H1 (cell line): ENCODE data around the gene RMND1. TPM values are rescaled to one million over a fixed set of nuclear protein-coding genes. Genes with fewer than 3 reads are reported as not detected.

Experiments
- CTCF ChIA-PET: fragments of 300-600 bp; sonication (Branson Sonifier 250); formaldehyde crosslinking; loops from one replicate; lab custom pipeline; 2021; ENCODE audit not compliant: partially characterized antibody; lab: Charles Lee
- POLR2A ChIA-PET: fragments of 300-600 bp; sonication (Branson Sonifier 250); formaldehyde crosslinking; loops from one replicate; lab custom pipeline; 2021; ENCODE audit warnings: inconsistent platforms; ENCODE audit not compliant: partially characterized antibody; lab: Charles Lee
- DNase-seq, 2 experiments: peaks; one replicate each; pipeline versions ENCODE4 v3.0.0 to v3.0.0-alpha.2; 2010 to 2022; ENCODE audit warnings: low spot score in 2 of 2, low read depth in 1 of 2, mixed read lengths in 1 of 2
- FAIRE-seq: peaks from 2 replicates; lab custom pipeline; 2011; peaks lifted over from hg19 to GRCh38; lab: Jason Lieb, UNC
- H2AFZ ChIP-seq: 2 replicates; pipeline ENCODE4 v1.8.1; 2012; ENCODE audit warnings: low read length, inconsistent platforms
- H2AK5ac ChIP-seq: 2 replicates; pipeline ENCODE4 v1.6.1; 2013; ENCODE audit warnings: low read depth, low read length
- H2BK120ac ChIP-seq: replicated peaks from 2 replicates; pipeline ENCODE3; 2013; ENCODE audit warnings: low read depth, low read length, inconsistent platforms
- H2BK12ac ChIP-seq: 2 replicates; pipeline ENCODE4 v1.6.1; 2013; ENCODE audit warnings: low read depth, low read length
- H2BK15ac ChIP-seq: 2 replicates; pipeline ENCODE4 v1.6.1; 2013; ENCODE audit warnings: low read length
- H2BK20ac ChIP-seq: 2 replicates; pipeline ENCODE4 v1.6.1; 2013; ENCODE audit warnings: low read length
- H2BK5ac ChIP-seq: 2 replicates; pipeline ENCODE4 v1.6.1; 2013; ENCODE audit warnings: low read depth, low read length
- H3K14ac ChIP-seq: 2 replicates; pipeline ENCODE4 v1.6.1; 2013; ENCODE audit warnings: inconsistent platforms; ENCODE audit not compliant: insufficient read length
- H3K18ac ChIP-seq: 2 replicates; pipeline ENCODE4 v1.6.1; 2013; ENCODE audit warnings: low read length; ENCODE audit errors: extremely low read depth
- H3K23ac ChIP-seq: 2 replicates; pipeline ENCODE4 v1.6.1; 2013; ENCODE audit warnings: inconsistent platforms; ENCODE audit not compliant: insufficient read length
- H3K23me2 ChIP-seq: 2 replicates; pipeline ENCODE4 v1.6.1; 2013; ENCODE audit warnings: low read depth, low read length
- H3K27ac ChIP-seq: 2 replicates; pipeline ENCODE4 v1.6.1; 2011; ENCODE audit warnings: low read depth, low read length, inconsistent platforms
- H3K27me3 ChIP-seq, 4 experiments: replicated peaks in 1 of 4; 1 replicate in 1 of 4; 2 replicates in 3 of 4; pipeline versions ENCODE4 v1.6.1 to v1.8.1; 2011 to 2013; ENCODE audit warnings: low read length in 3 of 4, mild to moderate bottlenecking in 3 of 4, inconsistent platforms in 2 of 4, mixed read lengths in 2 of 4, moderate library complexity in 1 of 4; ENCODE audit not compliant: control insufficient read depth in 3 of 4, insufficient read depth in 3 of 4; ENCODE audit errors: extremely low read depth in 1 of 4
- H3K36me3 ChIP-seq, 4 experiments: 2 replicates each; pipeline versions ENCODE4 v1.6.1 to v1.8.1; 2011 to 2013; ENCODE audit warnings: mild to moderate bottlenecking in 4 of 4, low read length in 3 of 4, moderate library complexity in 2 of 4, control low read depth in 1 of 4, inconsistent platforms in 1 of 4; ENCODE audit not compliant: insufficient read depth in 4 of 4, control insufficient read depth in 2 of 4
- H3K4ac ChIP-seq: replicated peaks from 2 replicates; pipeline ENCODE3; 2013; ENCODE audit warnings: low read length, low read depth, mixed read lengths, inconsistent platforms; ENCODE audit not compliant: insufficient read length
- H3K4me1 ChIP-seq, 4 experiments: replicated peaks in 1 of 4; 1 replicate in 1 of 4; 2 replicates in 3 of 4; pipeline versions ENCODE4 v1.6.1 to v1.8.1; 2011 to 2013; ENCODE audit warnings: low read length in 3 of 4, inconsistent platforms in 2 of 4, mixed read lengths in 1 of 4; ENCODE audit not compliant: insufficient read depth in 4 of 4, control insufficient read depth in 3 of 4
- H3K4me2 ChIP-seq, 2 experiments: 2 replicates each; pipeline versions ENCODE4 v1.6.1 to v1.8.1; 2011 to 2013; ENCODE audit warnings: low read depth in 2 of 2, low read length in 2 of 2, control low read depth in 1 of 2, inconsistent platforms in 1 of 2, mild to moderate bottlenecking in 1 of 2; ENCODE audit not compliant: insufficient read depth in 1 of 2
- H3K4me3 ChIP-seq, 4 experiments: fragments of 200-600, 300-600 bp in 1 of 4; sonication (generic), shearing (Covaris generic), sonication (Bioruptor Twin) in 1 of 4; 2 replicates each; pipeline versions ENCODE4 v1.5.1 to v1.8.1; 2011 to 2016; ENCODE audit warnings: low read length in 4 of 4, low read depth in 3 of 4, control low read depth in 2 of 4, inconsistent platforms in 2 of 4, mild to moderate bottlenecking in 2 of 4, mixed read lengths in 1 of 4, moderate library complexity in 1 of 4; ENCODE audit not compliant: insufficient read depth in 2 of 4; ENCODE audit errors: extremely low read depth in 1 of 4
- H3K56ac ChIP-seq: replicated peaks from 2 replicates; pipeline ENCODE3; 2013; ENCODE audit warnings: low read depth, mild to moderate bottlenecking, mixed read lengths, low read length, inconsistent platforms; ENCODE audit not compliant: insufficient read length
- H3K79me1 ChIP-seq: 2 replicates; pipeline ENCODE4 v1.6.1; 2013; ENCODE audit warnings: low read depth, low read length, control low read depth
- H3K79me2 ChIP-seq, 2 experiments: 2 replicates each; pipeline versions ENCODE4 v1.6.1 to v1.8.1; 2012 to 2013; ENCODE audit warnings: low read length in 2 of 2, mild to moderate bottlenecking in 2 of 2, inconsistent platforms in 1 of 2; ENCODE audit not compliant: insufficient read depth in 2 of 2, control insufficient read depth in 1 of 2
- H3K9ac ChIP-seq, 4 experiments: replicated peaks in 1 of 4; 1 replicate in 1 of 4; 2 replicates in 3 of 4; pipeline versions ENCODE4 v1.6.1 to v1.8.1; 2011 to 2013; ENCODE audit warnings: low read depth in 3 of 4, low read length in 3 of 4, control low read depth in 2 of 4, mild to moderate bottlenecking in 2 of 4, moderate library complexity in 2 of 4, inconsistent platforms in 1 of 4; ENCODE audit errors: extremely low read depth in 1 of 4
- H3K9me3 ChIP-seq, 2 experiments: 2 replicates each; pipeline versions ENCODE4 v1.6.1 to v1.8.1; 2012 to 2013; ENCODE audit warnings: mild to moderate bottlenecking in 2 of 2, moderate library complexity in 2 of 2, control low read depth in 1 of 2, inconsistent platforms in 1 of 2, low read depth in 1 of 2, low read length in 1 of 2, mixed read lengths in 1 of 2; ENCODE audit not compliant: insufficient read depth in 2 of 2
- H4K20me1 ChIP-seq, 2 experiments: replicated peaks in 1 of 2; 2 replicates each; pipeline versions ENCODE3 to v1.8.1; 2011 to 2013; ENCODE audit warnings: inconsistent platforms in 2 of 2, low read length in 2 of 2, mild to moderate bottlenecking in 1 of 2; ENCODE audit not compliant: insufficient read depth in 2 of 2, control insufficient read depth in 1 of 2
- H4K5ac ChIP-seq: 2 replicates; pipeline ENCODE4 v1.6.1; 2013; ENCODE audit warnings: low read length, low read depth, mixed read lengths, inconsistent platforms; ENCODE audit not compliant: insufficient read length
- H4K8ac ChIP-seq: 2 replicates; pipeline ENCODE4 v1.8.0; 2013; ENCODE audit warnings: mild to moderate bottlenecking, moderate library complexity, low read length, inconsistent platforms; ENCODE audit not compliant: insufficient read depth; ENCODE audit errors: extremely low read depth
- H4K91ac ChIP-seq: replicated peaks from 2 replicates; pipeline ENCODE3; 2013; ENCODE audit warnings: low read length, mixed read lengths, inconsistent platforms; ENCODE audit not compliant: insufficient read length
- CTCF ChIP-seq, 3 experiments: IDR thresholded peaks; 1 replicate in 2 of 3; 2 replicates in 1 of 3; pipeline versions ENCODE4 v1.5.1 to v1.6.1; 2011; ENCODE audit warnings: low read length in 3 of 3, mild to moderate bottlenecking in 3 of 3, inconsistent platforms in 2 of 3, low read depth in 1 of 3, moderate library complexity in 1 of 3; ENCODE audit not compliant: insufficient read depth in 1 of 3; ENCODE audit errors: control extremely low read depth in 1 of 3
- MAX ChIP-seq: IDR thresholded peaks from 2 replicates; pipeline ENCODE4 v1.6.1; 2012; ENCODE audit warnings: inconsistent platforms
- RAD21 ChIP-seq, 2 experiments: IDR thresholded peaks in 1 of 2; conservative IDR thresholded peaks in 1 of 2; 2 replicates each; pipeline ENCODE4 v1.6.1; 2011; ENCODE audit warnings: low read depth in 2 of 2, low read length in 2 of 2, improper control_type of control experiment in 1 of 2, inconsistent platforms in 1 of 2, mild to moderate bottlenecking in 1 of 2, moderate library complexity in 1 of 2
- WGBS, 2 experiments: shearing (Covaris generic) in 1 of 2; methylation state at CpG; one replicate each; pipeline versions ENCODE4 v1.1.6 to v1.1.7; 2013 to 2015; ENCODE audit warnings: low lambda C conversion rate in 2 of 2, mixed read lengths in 2 of 2, inconsistent platforms in 1 of 2, low coverage in 1 of 2, missing lambda C conversion rate in 1 of 2; ENCODE audit not compliant: insufficient replicate concordance in 2 of 2, insufficient coverage in 1 of 2, insufficient read length in 1 of 2; ENCODE audit errors: extremely low coverage in 1 of 2, missing lambda C conversion rate in 1 of 2; 5-methylcytosine and 5-hydroxymethylcytosine counted together
- polyA plus RNA-seq, 7 experiments: library from polyadenylated mRNA; depleted of rRNA in 3 of 7; stranded (reverse) in 5 of 7; unstranded in 2 of 7; fragments of >200 nt in 5 of 7; fragments of 200-250 nt in 2 of 7; gene quantifications; 1 replicate in 5 of 7; 2 replicates in 1 of 7; 4 replicates in 1 of 7; pipeline versions ENCODE4 v1.2.1 to v1.2.3, GENCODE V29; 2011 to 2013; ENCODE audit warnings: missing spikeins in 2 of 7, mixed read lengths in 2 of 7
- total RNA-seq: library from RNA; stranded (reverse); fragmentation: NEBNext Ultra II Directional; extraction: Animal tissue kit (Norgen Biotek cat#: 25700); gene quantifications from 2 replicates; pipeline ENCODE4 v1.2.1, GENCODE V29; 2021

The RMND1 gene
- total and polyA plus RNA-seq, 2 of the 8 experiments (the other 6 are each of a cell fraction or from before 2014, with no cell fraction given): 7.3 to 21.9 TPM

GRCh38 chr6:151380848-151381205 is 71.1 kb downstream of the RMND1 start:
- Histone ChIP-seq H3K9ac (no peak overlapping the region), H2BK120ac (no peak overlapping the region), H2BK12ac (no peak overlapping the region), H3K14ac (no peak overlapping the region), H4K5ac (no peak overlapping the region), H2AK5ac (no peak overlapping the region), H3K18ac (no peak overlapping the region), H3K56ac (no peak overlapping the region), H4K8ac (0 out of 2 replicates have a peak overlapping the region, but pooled peaks have one; percentile 8), H3K27ac (no peak overlapping the region), H2AFZ (no peak overlapping the region), H3K27me3 (no peaks in the 10 kb centered on the region), H3K4me2 (no peak overlapping the region), H3K23me2 (no peaks in the 10 kb centered on the region), H2BK20ac (no peak overlapping the region), H3K23ac (no peak overlapping the region), H3K9me3 (no peaks in the 10 kb centered on the region), H3K79me2 (peaks cover 8 to 80% of the 10 kb centered on the region in 2 experiments), H3K4me3 (no peak overlapping the region), H3K4ac (no peak overlapping the region), H2BK5ac (no peak overlapping the region), H3K36me3 (no peaks in the 10 kb centered on the region; a peak in 1 of 8 replicates), H3K4me1 (peaks cover 0 to 3% (median under 1%) of the 10 kb centered on the region in 4 experiments; a peak in 4 of 7 replicates), H3K79me1 (peaks cover 6% of the 10 kb centered on the region), H4K91ac (peak overlapping the region; percentile 94), H4K20me1 (peaks cover 0 to 2% of the 10 kb centered on the region in 2 experiments), H2BK15ac (0 out of 2 replicates have a peak overlapping the region, but pooled peaks have one; percentile 54)
- FAIRE-seq (no peak), DNase-seq (no peak)
- TF ChIP-seq RAD21 (IDR thresholded peaks at IDR 0.05 in 1 of 2, conservative IDR thresholded peaks at IDR 0.05 in 1 of 2; ENCODE audit: low read depth in 2 of 2, low read length in 2 of 2) (peak; percentile 11 to 43; a peak in 2 of 4 replicates), MAX (no peak), CTCF (IDR thresholded peaks at IDR 0.05; ENCODE audit: control extremely low read depth in 1 of 3, insufficient read depth in 1 of 3, low read depth in 1 of 3, low read length in 3 of 3) (peak in 1 of 3 experiments; percentile 13; a peak in 1 of 4 replicates)
- CTCF ChIA-PET: no interaction called here
- WGBS, 2 experiments: 100% methylated on average over 1 of the region's 1 CpG; no CpG with 5 or more reads in 1 of the 2 experiments
- POLR2A ChIA-PET: interaction anchor here (1.4 kb wide), 1 partner anchor 9 kb away, joined by 6 read pairs; no protein-coding TSS in a partner anchor
